Fibroblast of mammary gland (primary cell): ENCODE data around the gene AFF3.

Experiments used
- DNase-seq: peaks from one replicate; pipeline ENCODE4 v3.0.0-alpha.2; 2010; ENCODE audit warnings: low read depth
- H3K4me3 ChIP-seq: 2 replicates; pipeline ENCODE4 v1.5.1; 2011; ENCODE audit warnings: low read depth, mild to moderate bottlenecking, low read length, moderate library complexity; ENCODE audit not compliant: control insufficient read depth
- TF ChIP-seq, protein P1 (sequence below): conservative IDR thresholded peaks from 2 replicates; pipeline ENCODE4 v1.5.1; 2011; ENCODE audit warnings: low read depth, low read length, inconsistent platforms; ENCODE audit not compliant: control insufficient read depth, insufficient read depth

The AFF3 gene

DNA sequence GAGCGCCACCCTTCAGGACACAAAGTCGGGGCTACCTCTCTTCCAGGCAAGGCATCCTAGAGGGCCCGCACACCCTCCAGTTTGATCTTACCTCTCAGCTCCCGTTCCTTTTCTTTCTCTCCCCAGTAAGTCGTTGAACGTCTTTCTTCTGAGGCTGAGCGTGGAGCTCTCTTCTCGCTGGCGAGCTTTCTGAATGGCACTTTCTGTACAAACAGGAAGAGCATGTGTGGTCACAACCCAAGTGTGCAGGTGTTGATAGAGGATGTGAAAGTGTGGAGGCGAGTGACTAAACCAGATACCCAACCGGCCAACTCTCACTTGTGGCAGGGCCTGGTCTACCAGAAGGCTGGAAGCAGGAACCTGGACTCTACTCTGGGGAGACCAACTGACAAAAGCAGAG lies at the start of gene AFF3:
AFF3 (minus strand) TSS at position 198 of the 400 bp plus-strand sequence. CDS start 38,136 bp downstream, outside the sequence.
- TF ChIP-seq, protein P1, sequence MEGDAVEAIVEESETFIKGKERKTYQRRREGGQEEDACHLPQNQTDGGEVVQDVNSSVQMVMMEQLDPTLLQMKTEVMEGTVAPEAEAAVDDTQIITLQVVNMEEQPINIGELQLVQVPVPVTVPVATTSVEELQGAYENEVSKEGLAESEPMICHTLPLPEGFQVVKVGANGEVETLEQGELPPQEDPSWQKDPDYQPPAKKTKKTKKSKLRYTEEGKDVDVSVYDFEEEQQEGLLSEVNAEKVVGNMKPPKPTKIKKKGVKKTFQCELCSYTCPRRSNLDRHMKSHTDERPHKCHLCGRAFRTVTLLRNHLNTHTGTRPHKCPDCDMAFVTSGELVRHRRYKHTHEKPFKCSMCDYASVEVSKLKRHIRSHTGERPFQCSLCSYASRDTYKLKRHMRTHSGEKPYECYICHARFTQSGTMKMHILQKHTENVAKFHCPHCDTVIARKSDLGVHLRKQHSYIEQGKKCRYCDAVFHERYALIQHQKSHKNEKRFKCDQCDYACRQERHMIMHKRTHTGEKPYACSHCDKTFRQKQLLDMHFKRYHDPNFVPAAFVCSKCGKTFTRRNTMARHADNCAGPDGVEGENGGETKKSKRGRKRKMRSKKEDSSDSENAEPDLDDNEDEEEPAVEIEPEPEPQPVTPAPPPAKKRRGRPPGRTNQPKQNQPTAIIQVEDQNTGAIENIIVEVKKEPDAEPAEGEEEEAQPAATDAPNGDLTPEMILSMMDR: no peak
- no peak within 1 kb of the TSS for H3K4me3 ChIP-seq
- DNase-seq: no peak

GRCh38 chr2:100189387-100189786 lies 47.0 kb upstream of the AFF3 start:
- TF ChIP-seq, protein P1: no peak
- no peak overlapping the region for H3K4me3 ChIP-seq
- no peak for DNase-seq

- TF ChIP-seq, protein P1: no peak
- no peak overlapping the region for H3K4me3 ChIP-seq
Measured at GRCh38 chr2:100188326-100188725, 45.9 kb upstream of the AFF3 start.

DNA sequence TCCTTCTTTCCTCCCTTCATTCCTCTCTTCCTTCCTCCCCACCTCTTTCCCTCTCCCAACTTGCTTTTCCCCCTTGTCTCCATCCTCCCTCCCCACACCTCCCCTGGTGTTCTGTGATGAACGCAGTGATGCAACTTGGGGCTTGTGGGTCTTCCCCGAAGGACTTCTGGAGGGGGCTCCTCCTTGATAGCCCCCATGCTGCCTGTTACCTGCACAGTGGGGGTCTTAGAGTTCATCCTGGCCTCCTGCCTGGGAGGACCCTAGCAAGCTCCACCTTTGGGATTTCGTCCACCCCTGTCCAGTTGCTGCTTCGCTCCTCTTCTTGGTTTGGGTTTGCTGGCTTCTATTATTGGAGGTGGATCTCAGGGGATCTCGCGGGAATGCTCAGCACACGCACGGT lies 43.7 kb upstream of the AFF3 start:
- no peak overlapping the region for H3K4me3 ChIP-seq
- no peak for DNase-seq
- TF ChIP-seq, protein P1: no peak

More at GRCh38 chr2:100188326-100188725, 45.9 kb upstream of the AFF3 start:
- DNase-seq: no peak

DNA sequence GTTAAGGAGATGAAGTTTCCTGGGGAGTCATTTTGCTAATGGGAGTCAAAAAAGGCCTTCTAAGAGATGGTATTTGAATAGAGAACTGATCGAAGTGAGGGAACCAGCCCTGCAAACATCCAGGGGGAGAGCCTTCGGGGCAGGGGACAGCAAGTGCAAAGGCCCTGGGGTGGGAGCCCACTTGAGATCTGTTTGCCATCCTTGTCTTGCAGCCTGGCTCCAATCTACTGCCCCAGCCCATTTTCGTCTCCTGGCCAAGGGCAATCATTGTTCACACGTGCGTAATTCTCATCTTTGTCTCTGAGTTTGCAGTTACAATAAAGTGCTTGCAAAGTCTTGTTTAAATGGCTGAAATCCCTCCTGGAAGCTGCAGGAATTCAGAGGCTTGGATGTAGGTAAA lies 43.1 kb upstream of the AFF3 start:
- H3K4me3 ChIP-seq: no peak overlapping the region
- no peak for DNase-seq
- TF ChIP-seq, protein P1: no peak

- no peak for DNase-seq
- TF ChIP-seq, protein P1: no peak
- no peak overlapping the region for H3K4me3 ChIP-seq
Measured at GRCh38 chr2:100185105-100185504, 42.7 kb upstream of the AFF3 start.
